NCI-H345 (cell line): ENCODE measurements around the gene CEMIP.
"Not testable (repeated sequence)": the region's sequence is repeated elsewhere in the genome, so short reads cannot be mapped to it uniquely, and the experiment has no call there.

ENCODE experiments used
- DNase-seq: peaks from one replicate; lab custom pipeline; 2025; lab: John Stamatoyannopoulos, UW

Gene CEMIP

DNA sequence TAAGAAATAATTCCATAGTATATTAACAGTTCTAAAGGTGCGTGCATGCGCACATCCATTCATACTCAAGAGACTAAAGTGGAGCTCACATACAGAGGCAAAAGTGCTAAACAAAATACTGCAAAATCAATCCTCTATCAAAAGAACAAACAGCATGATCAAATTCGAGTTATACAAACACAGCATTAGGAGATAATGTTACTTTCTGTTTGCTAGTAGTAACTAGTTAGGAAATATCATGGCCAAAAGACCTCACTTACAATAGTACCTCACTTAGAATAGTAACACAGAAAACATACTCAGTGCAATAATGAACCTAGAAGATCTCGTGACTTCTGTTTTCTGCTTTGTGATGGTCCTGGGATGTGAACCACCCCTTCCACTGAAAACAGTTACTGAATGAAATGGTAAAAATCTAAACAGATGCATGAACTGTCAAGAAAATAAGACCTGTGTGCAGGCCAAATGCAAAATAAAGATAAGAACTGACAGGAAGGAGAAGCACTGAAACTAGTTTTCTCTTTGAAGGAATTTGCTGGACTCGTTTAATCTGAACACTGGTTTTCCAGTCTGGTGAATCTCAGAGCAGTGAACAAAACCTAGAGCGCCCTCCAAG lies 20.9 kb upstream of the CEMIP start:
- no peak for DNase-seq

DNA sequence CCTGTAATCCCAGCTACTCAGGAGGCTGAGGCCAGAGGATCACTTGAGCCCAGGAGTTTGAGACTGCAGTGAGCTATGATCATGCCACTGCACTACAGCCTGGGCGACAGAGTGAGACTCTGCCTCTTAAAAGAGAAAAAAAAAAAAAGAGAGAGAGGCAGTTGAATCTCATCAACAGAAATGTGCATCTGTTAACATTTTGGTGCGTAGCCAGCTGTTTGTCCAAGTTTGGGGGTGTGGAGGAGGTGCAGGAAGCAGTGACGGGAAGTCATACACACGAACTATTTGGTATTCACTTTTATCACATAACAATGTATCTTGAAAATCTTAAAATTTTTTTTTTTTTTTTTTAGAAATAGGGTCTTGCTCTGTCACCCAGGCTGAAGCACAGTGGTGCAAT lies 18.2 kb upstream of the CEMIP start:
- DNase-seq = no peak

GRCh38 chr15:80761754-80762153 lies 17.4 kb upstream of the CEMIP start:
- DNase-seq = no peak

- not testable (repeated sequence) for DNase-seq
Observed at GRCh38 chr15:80763235-80763634, 15.9 kb upstream of the CEMIP start.

- DNase-seq = no peak
Observed at GRCh38 chr15:80764535-80764934, 14.6 kb upstream of the CEMIP start.

DNA sequence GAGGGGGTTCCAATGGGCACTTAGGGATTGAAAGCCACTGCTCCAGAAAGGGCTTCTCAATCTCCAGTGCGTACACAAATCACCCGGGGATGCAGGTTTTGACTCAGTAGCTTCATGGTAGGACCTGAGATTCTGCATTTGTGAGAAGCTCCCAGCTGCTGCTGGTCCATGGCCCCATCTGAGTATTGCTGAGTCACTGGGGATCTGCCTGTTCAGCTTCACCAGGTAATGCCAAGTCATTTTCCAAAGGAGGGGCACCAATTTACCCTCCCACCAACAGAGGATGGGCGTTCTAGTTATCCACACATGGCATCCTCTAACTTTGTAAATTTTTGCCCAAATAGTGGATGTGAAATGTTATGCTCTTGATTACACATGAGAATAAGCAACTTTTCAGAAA lies 12.9 kb upstream of the CEMIP start:
- no peak for DNase-seq

GRCh38 chr15:80768158-80768557 lies 11.0 kb upstream of the CEMIP start:
- no peak for DNase-seq

DNA sequence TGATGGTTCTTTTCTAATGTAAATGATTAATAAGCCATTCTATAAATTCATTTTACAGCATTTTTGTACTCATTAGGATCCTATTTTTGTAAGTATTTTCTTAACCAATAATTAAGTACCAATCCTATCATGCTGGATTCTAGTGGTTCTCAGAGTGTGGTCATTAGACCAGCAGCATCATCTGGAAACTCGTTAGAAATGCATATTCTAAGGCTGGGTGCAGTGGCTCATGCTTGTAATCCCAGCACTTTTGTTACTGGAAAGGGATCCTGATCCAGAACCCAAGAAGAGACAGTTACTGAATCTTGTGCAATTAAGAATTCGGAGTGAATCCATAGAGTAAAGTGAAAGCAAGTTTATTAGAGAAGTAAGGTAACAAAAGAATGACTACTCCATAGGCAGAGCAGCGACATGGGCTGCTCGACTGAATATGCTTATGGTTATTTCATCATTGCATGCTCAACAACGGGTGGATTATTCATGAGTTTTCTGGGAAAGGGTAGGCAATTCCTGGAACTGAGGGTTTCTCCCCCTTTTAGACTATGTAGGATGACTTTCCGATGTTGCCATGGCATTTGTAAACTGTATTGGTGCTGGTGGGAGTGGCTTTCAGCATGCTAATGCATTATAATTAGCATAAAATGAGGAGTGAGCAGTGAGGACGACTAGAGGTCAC lies 9.9 kb upstream of the CEMIP start:
- DNase-seq = no peak

- DNase-seq = peak; percentile 57
Observed at GRCh38 chr15:80769829-80770705, 9.1 kb upstream of the CEMIP start.

GRCh38 chr15:80773122-80773551 lies 6.0 kb upstream of the CEMIP start:
- peak; percentile 49 for DNase-seq

GRCh38 chr15:80773792-80774352 lies 5.3 kb upstream of the CEMIP start:
- no peak for DNase-seq

DNA sequence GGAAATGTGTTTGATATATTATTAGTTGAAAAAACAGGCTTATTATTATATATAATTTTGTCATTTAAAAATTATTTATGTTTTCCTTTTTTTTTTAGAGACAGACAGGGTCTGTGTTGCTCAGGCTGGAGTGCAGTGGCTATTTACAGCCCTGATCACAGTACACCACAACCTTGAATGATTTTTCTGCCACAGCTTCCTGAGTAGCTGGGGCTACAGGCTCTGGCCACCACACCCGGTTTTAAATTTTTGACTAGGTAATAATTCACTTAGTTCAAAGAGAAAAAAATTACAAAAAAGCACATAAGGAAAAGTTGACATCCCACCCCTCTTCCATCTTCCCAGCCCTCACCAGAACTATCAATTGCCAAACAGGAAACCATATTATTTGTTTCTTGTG lies 4.7 kb upstream of the CEMIP start:
- DNase-seq = no peak

GRCh38 chr15:80775338-80775737 lies 3.8 kb upstream of the CEMIP start:
- DNase-seq = no peak

- DNase-seq = peak; percentile 72
Observed at GRCh38 chr15:80776420-80777045, 2.6 kb upstream of the CEMIP start.

DNA sequence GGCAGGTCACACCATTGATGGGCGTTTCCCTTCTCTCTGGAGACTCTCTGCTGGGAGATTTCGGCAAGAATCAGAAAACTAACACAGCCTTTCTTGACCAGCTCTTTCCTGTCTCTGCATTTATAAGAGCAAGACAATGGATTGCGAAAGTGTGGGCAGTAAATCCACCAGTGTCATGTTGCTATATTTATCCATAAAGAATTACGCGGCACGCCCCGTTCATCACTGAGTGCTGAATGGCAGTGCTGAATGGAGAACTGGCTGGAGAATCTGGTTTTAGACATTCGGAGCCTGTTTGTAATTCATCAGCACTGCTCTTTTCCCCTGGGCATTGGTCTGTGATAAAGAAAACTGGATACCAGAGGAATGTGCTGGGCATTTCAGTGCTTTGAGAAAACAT lies 2.0 kb upstream of the CEMIP start:
- DNase-seq = no peak

DNA sequence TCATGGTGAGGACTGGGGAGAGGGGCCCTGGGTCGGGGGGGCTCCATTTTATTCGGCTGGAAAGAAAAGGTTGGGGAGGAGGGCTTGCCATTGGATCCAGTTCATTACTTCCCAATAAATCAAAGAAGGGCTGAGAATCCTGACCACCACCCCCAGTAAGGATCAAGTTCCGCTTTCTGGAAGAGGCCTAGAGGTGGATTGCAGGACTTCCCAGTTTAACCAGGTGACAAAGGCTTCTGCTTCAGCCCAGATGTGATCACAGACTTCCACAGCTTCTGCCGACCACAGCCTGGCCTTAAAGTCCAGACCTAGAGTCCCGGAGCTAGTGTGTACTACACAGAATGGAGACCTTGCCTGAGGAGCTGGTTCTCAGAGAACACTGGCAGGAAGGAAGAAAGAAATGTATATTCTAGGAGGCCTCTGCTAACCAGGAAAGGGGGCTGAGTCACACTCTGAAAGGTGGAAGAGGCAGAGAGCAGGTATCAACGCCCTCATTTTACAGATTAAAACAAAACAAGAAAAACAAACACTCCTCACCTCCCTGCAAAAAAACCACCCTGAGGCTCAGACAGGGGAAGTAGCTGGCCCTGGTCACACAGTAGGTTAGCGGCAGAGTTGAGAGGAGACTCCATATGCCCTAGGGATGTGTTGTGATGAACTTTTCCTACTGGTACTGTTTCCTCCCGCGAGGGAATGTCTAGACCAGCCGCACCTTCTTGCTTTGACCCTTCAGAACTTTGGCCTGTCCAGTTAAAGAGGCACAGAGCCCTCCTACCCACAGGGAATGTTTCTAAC lies 1.1 kb upstream of the CEMIP start:
- DNase-seq = no peak

DNA sequence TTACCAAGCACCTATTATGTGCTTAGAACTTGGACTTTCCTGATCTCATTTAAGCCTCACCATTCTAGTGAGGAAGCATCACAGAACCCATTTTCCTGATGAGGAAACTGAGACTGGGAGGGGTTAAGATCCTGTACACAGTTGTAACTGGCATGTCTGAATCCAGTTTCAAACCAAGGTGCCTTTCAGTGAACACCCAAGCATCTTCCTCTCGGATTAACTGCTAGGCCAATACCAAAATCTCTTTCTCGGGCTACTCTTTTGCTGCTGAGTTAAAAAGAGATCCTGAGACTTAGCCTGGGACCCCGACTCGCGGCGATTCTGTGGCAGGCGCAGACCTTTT lies 578 bp upstream of the CEMIP start:
- DNase-seq = no peak

GRCh38 chr15:80779658-80780415 lies 667 bp downstream of the CEMIP start:
- peak; percentile 44 for DNase-seq

- no peak for DNase-seq
Observed at GRCh38 chr15:80780416-80781221, 1.4 kb downstream of the CEMIP start.

GRCh38 chr15:80783260-80783659 lies 4.1 kb downstream of the CEMIP start:
- no peak for DNase-seq
